ENCODE measurements around the gene CHN1. TPM values are rescaled to one million over a fixed set of nuclear protein-coding genes. Genes with fewer than 3 reads are reported as not detected.

Gene CHN1
- total RNA-seq, 1 donor from 2014 or later: 7.8 TPM

DNA sequence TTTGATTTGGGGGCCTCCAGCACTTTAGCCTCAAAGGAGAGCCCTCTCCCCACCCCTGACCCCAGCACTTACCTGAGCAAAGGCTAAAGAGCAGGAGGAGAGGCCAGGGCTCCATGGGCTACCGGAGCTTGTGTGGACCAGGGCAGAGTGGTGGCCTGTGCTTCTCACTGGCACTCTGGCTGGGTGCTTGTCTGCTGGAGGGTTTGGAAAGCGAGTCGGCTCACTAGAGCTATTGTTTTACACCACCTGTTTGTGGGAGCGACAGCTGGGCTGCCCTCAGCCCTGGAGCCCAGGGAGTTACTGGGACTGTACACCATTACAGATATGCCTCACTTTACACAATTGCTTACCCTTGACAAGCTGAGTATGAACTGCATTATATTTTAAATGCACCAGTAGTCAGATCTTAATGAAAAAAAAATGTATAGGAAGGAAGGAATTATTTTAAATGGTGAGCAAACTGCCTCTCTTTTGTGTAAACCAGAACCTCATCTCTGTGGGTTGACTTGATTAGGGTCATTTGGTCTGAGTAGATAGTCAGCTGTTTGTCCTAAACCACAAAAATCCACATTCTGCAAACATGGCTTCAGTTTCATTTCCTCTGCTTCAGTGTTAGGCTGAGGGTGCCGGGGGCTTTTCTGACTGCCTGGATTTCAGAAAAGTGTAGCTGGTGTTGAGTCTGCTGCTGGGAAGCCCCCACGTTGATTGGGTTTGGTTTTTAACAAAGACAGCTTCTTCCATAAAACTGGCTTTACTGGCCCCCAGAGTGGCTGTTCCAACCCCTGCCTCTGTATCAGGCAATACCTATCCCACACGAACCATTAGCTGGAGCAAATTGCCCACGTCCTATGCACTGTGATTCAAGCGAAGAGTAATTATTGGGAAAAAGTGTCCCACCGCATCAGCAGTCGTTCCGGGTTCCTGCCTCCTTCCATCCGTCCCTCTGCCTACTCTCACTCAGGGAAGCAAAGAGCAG lies 240.6 kb downstream of the CHN1 start, which contains the start of gene CHRNA1:
TSS of gene CHRNA1 (minus strand) at position 193 of the 976 bp plus-strand sequence. CDS start at position 115, 78 bp downstream.
- TF ChIP-seq, protein P1, sequence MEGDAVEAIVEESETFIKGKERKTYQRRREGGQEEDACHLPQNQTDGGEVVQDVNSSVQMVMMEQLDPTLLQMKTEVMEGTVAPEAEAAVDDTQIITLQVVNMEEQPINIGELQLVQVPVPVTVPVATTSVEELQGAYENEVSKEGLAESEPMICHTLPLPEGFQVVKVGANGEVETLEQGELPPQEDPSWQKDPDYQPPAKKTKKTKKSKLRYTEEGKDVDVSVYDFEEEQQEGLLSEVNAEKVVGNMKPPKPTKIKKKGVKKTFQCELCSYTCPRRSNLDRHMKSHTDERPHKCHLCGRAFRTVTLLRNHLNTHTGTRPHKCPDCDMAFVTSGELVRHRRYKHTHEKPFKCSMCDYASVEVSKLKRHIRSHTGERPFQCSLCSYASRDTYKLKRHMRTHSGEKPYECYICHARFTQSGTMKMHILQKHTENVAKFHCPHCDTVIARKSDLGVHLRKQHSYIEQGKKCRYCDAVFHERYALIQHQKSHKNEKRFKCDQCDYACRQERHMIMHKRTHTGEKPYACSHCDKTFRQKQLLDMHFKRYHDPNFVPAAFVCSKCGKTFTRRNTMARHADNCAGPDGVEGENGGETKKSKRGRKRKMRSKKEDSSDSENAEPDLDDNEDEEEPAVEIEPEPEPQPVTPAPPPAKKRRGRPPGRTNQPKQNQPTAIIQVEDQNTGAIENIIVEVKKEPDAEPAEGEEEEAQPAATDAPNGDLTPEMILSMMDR (IDR thresholded peaks at IDR 0.05): no peak
- Histone ChIP-seq H3K9me3 (no peaks in the 10 kb centered on the region), H3K27ac (no peak within 1 kb of the TSS), H3K4me3 (no peak within 1 kb of the TSS), H3K4me1 (no peaks in the 10 kb centered on the region), H3K36me3 (no peaks in the 10 kb centered on the region), H3K27me3 (no peaks in the 10 kb centered on the region)
- intact Hi-C loops (cut with DNase I): loop anchor here (10.0 kb wide), 1 partner anchor 190 kb away; no protein-coding TSS in a partner anchor
- DNase-seq (ENCODE audit: low spot score in 2 of 2): peak in 1 of 2 donors; percentile 40

DNA sequence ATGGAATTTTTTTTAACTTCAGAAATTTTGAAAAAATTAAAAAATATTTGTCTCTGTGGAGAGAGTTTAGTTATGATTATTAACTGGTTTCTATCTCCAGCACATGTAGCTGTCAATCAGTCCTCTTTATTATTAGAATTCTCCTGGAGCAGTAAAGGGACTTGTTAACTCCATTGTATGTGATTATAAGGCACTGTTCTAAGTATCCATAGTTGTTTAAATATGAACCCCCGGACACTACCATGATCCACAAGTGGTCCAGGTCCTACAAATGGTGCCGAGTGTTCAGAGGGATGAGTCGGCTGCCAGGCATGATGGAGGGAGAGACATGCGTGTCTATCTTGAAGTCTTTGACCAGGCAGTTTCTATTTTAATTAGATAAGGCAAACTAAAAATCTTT lies 241.4 kb downstream of the CHN1 start:
- Histone ChIP-seq H3K36me3 (no peaks in the 10 kb centered on the region), H3K4me1 (no peaks in the 10 kb centered on the region), H3K27ac (no peak overlapping the region), H3K27me3 (no peaks in the 10 kb centered on the region), H3K4me3 (no peak overlapping the region), H3K9me3 (no peaks in the 10 kb centered on the region)
- peak in 1 of 2 donors; percentile 3 for DNase-seq (ENCODE audit: low spot score in 2 of 2)
- TF ChIP-seq, protein P1 (IDR thresholded peaks at IDR 0.05): no peak
- intact Hi-C loops (cut with DNase I): loop anchor here (10.0 kb wide), 1 partner anchor 189 kb away; no protein-coding TSS in a partner anchor

DNA sequence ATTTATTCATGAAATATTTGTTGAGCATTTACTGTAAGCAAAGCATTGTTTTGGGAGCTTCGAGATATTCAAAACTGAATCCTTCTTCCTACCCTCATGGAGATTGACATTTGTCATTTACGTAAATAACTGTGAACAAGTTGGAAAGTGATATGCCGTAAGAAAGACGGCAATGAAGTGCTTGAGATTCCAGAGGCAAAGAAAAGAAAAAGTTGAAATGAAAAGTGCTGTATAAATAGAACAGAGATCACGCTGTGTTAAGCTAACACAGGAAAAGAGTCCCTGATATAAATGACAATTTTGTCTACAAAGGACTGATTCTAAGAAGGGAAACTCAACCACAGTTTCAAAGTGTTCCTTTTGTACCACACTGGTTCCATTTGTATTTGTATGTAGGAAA lies 242.7 kb downstream of the CHN1 start:
- Histone ChIP-seq H3K36me3 (no peaks in the 10 kb centered on the region), H3K9me3 (no peaks in the 10 kb centered on the region), H3K4me1 (no peaks in the 10 kb centered on the region), H3K27ac (no peak overlapping the region), H3K4me3 (no peak overlapping the region), H3K27me3 (no peaks in the 10 kb centered on the region)
- intact Hi-C loops (cut with DNase I): loop anchor here (10.0 kb wide), 1 partner anchor 188 kb away; no protein-coding TSS in a partner anchor
- no peak for DNase-seq (ENCODE audit: low spot score in 2 of 2)
- TF ChIP-seq, protein P1 (IDR thresholded peaks at IDR 0.05): no peak

DNA sequence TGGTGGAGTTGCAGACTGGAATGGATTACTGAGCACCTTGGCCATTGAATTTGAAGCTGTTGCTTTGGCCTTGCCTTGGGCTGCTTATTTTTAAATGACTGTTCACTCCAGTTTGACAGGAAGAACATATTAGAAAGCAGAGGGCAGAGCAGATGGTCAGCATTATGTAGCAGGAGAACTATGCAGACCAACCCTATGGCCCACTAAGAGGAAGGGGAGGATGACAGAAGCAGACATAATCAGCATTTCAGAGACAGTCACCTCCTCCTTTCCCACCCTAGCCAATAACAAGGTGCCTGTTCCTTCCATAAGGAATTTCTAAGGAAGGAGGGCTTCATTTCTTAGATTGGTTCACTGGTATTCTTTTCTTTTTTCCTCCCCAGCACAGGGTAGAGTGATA lies 243.3 kb downstream of the CHN1 start:
- no peaks in the 10 kb centered on the region for H3K9me3 ChIP-seq
- H3K4me3 ChIP-seq: no peak overlapping the region
- no peak overlapping the region for H3K27ac ChIP-seq
- H3K4me1 ChIP-seq: no peaks in the 10 kb centered on the region
- no peaks in the 10 kb centered on the region for H3K27me3 ChIP-seq
- TF ChIP-seq, protein P1 (IDR thresholded peaks at IDR 0.05): no peak
- H3K36me3 ChIP-seq: no peaks in the 10 kb centered on the region
- peak in 1 of 2 donors; percentile 31 for DNase-seq (ENCODE audit: low spot score in 2 of 2)
- intact Hi-C loops (cut with DNase I): loop anchor here (10.0 kb wide), 1 partner anchor 187 kb away; no protein-coding TSS in a partner anchor

DNA sequence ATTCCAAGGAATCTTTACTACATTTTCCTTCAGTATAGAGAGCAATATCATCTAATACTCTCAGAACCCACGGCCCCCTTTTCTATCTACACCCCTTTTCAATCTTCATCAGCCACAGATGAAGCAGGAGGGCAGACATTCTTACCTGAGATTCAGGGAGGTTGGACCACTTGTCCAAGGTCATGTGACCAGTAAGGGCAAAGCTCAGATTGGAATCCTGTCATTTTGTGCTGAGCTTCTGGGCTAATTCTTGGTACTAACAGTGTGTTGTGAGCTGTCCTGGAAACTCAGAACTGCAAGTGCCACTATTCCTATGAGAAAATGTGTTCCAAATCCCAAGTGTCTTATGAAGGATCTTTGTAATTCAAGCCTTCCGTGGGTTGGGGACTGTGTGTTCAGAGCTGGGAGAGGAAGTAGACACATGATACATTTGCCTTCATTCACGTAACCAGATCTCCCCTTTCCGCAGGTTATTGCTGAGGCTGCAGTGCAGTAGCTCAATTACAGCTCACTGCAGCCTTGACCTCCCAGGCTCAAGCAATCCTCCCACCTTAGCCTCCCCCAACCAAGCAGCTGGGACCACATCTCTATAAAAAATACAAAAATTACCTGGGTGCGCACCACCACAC lies 244.2 kb downstream of the CHN1 start:
- H3K9me3 ChIP-seq: no peaks in the 10 kb centered on the region
- no peak overlapping the region for H3K27ac ChIP-seq
- H3K4me1 ChIP-seq: no peaks in the 10 kb centered on the region
- H3K4me3 ChIP-seq: no peak overlapping the region
- TF ChIP-seq, protein P1 (IDR thresholded peaks at IDR 0.05): no peak
- intact Hi-C loops (cut with DNase I): loop anchor here (10.0 kb wide), 1 partner anchor 186 kb away; no protein-coding TSS in a partner anchor
- DNase-seq (ENCODE audit: low spot score in 2 of 2): no peak
- H3K36me3 ChIP-seq: no peaks in the 10 kb centered on the region
- H3K27me3 ChIP-seq: no peaks in the 10 kb centered on the region

Data from ascending aorta (tissue), 2 donors.